CD4-positive, alpha-beta T cell treated with Interleukin-4 for 4 hours (primary cell): ENCODE data around the gene HRH3.

Experiments used
- DNase-seq: peaks from one replicate; pipeline ENCODE4 v3.0.0-alpha.2; 2020

The HRH3 gene

DNA sequence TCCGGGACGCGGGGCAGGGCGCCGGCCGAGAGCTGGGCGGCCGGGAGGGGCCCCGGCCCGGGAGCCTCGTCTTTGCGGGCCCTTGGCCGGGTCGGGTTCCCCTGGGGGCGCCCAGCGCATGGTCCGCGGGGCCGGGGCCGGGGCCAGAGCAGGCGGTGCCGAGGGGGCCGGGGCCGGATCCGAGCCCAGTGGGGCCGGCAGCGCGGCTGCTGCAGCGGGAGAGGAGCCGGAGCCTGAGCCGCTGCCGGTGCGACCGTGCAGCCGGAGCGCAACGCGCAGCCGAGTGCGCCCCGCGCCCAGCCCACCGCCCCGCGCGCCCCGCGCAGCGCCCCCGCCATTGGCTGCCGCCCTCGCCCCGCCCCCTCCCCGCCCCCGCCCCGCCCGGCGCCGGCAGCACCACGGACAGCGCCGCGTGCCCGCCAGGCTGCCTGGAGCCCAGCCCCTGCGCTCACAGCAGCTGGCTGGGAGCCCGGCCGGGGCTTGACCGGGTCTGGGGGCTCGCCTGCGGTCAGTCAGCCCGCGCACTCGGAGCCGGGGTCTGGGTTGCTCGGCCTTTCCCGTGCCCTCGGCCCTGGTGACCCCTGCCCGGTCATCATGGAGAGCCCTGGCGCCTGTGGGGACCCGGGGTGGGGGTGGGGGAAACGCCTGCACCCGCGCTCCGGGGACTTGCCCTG, at the start of gene HRH3:
Gene HRH3, minus strand, starts transcription at position 287 of the 674 bp plus-strand sequence. CDS start 308 bp downstream, outside the sequence.
- DNase-seq, result peak; percentile 20

DNA sequence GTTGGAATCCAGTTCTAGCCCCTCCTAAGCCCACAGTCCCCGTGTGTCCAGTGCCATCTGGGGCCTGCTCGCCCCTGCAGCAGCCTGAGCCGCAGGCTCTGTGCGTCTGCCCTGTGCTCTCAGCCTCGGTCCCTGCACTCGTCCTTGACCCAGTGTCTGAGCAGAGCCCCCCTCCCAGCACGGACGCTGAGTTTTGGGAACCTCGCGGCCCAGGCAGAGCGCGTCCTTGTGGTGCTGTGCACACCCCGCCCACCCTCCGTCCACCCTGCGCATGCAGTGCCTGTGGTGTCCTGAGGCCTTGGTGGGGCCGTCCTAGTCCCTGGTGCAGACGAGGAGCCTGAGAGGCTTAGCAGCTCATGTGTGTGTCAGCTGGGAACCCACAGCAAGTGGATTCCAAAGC, 49.8 kb upstream of the HRH3 start:
- no peak for DNase-seq

DNA sequence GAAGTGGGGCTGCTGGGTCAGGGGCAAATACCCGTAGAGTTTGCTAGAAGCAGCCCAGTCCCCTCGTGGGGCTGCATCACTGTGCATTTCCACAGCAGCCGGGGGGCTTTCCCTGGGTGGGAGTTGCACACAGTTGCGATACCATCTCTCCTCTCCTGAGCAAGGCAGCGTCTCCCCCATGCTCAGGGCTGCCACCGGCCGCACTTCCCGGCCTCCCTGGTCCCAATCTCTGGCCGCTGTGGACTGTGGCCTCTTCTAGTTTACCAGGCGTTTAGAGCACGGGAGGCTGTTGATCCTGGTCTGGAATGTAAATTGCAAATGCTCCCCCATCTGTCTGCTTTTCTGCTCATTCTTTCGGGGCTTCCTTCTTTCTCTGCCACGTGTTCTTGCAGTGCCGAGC, 49.3 kb upstream of the HRH3 start:
- no peak for DNase-seq

DNA sequence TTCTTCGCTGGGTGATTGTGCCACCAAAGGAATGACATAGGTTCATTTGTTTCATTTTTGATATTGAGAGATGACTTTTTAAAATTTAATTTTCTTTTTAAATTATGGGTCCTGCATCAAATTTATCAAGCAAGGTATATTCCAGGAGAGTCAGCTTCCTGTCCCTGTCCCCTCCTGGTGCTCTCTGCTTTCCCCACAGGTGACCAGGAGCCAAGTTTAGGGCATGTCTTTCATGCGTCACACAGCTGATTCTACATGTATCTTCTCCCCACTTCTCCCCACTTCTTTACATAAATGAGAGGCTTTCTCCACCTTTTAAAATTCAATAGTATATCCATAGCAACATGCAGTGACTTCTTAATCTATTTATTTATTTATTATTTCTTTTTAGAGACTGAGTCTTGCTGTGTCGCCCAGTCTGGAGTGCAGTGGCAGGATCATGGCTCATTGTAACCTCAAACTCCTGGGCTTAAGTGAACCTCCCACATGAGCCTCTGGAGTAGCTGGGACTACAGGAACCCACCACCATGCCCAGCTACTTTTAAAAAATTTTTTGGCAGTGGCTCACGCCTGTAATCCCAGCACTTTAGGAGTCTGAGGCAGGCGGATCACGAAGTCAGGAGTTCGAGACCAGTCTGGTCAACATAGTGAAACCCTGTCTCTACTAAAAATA, 48.3 kb upstream of the HRH3 start:
- no peak for DNase-seq

DNA sequence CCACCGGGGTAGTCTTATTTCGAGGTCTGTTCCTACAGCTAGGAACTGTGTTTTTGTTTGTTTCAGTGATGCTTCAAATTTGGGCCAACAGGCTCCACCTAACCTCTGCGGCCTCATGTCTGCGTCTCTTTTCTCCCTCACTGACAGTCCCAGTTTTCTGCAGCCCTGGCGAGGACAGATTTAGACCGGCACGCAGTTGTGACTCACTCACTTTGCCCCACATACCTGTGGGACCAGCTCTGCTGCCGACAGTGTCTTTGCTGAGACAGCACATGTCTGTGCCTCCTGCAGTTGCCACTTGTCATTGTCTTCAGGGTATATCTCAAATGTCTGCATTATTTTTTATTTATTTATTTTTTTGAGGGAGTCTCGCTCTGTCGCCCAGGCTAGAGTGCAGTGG, 47.5 kb upstream of the HRH3 start:
- DNase-seq, result no peak

DNA sequence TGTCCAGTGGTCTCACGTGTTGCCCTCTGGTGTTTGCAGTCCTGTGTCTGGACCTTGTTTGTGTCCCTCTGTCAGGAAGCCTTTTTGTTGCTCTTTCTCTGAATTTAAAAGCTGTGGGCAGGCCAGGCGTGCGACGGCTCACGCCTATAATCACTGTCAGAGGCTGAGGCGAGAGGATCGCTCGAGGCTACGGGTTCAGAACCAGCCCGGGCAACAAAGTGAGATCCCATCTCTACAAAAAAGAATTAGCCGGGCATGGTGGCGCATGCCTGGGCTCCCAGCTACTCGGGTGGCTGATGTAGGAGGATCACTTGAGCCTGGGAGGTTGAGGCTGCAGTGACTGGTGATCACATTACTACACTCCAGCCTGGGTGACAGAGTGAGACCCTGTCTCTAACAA, 46.8 kb upstream of the HRH3 start:
- DNase-seq, result no peak

DNA sequence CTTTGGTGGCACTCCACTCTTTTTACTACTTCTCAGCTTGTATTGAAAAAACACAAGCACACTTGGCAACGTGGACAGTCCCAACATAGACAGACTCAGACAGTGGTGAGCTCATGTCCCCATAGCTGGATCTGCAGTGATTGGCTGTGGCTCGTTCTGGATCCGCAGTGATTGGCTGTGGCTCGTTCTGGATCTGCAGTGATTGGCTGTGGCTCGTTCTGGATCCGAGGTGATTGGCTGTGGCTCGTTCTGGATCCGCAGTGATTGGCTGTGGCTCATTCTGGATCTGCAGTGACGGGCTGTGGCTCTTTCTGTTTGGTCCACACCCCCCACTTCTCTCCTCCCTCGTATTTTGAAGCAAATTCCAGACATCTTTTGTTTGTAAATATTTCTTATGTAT, 46.3 kb upstream of the HRH3 start:
- no peak for DNase-seq

DNA sequence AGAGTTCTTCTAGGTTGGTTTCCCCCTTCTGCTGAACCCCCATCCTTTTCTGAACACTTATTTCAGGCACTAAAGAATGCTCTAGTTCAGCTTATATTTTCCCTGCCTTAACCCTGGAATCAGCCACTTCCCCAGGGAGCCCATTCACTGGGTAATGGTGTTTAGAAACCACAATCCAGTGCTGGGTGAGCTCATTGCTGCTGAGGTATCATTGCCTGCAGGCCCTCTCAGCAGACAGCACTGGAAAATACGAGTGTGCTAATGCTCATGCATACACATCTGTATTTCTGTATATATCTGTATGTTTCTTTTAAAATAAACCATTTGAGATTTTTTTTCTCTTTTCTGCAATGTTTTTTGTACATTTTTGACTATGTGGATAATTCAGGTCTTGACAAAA, 45.3 kb upstream of the HRH3 start:
- DNase-seq, result no peak

DNA sequence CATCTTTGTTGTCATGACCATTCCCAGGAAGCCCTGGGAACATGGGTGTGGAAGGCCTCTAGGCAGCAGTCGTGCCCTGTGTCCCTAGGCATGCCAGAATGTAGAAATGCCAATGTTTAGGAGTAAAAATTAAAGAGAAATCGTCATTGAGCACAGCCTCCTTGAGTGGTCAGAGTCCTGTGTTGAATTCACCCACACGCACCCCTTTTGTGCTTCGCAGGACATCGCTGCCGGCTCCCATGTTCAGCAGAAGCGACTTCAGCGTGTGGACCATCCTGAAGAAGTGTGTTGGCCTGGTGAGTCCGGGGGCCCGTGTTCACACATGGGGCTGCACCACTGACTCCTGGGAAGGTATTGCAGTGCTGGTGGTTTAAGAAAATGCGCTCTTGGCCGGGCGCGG, 43.3 kb upstream of the HRH3 start:
- no peak for DNase-seq

DNA sequence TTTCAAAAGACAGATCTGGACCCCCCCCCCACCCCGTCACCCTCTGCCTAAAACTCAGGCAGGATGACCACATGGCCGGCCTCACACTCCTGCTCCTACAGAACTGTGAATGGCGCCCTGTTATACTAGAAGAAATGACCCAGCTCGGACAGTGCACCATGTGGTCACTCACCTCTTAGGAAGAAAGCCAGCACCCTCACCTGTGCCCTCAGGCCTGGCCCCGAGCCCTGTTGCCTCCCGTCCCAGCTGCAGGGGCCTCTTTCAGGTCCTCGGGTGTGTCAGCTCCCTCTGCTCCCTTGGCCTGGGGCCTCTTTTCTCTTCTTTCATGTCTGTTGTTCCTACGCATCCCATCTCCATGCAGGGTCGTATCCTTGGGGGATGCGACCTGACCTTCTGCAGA, 42.0 kb upstream of the HRH3 start:
- DNase-seq, result no peak

DNA sequence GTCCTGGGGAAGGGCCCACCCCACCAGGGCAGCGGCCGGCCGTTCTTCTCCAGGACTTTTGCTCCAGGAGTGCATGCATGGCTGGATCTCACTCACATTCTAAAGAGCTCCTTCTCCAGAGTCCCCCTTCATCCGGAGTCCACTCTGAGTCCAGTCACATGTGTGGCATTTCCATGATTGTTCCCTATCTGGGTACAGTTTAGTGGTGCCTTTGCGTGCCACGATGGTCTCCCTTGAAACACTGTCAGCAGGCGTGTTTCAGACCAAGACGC, 39.2 kb upstream of the HRH3 start:
- DNase-seq, result no peak

DNA sequence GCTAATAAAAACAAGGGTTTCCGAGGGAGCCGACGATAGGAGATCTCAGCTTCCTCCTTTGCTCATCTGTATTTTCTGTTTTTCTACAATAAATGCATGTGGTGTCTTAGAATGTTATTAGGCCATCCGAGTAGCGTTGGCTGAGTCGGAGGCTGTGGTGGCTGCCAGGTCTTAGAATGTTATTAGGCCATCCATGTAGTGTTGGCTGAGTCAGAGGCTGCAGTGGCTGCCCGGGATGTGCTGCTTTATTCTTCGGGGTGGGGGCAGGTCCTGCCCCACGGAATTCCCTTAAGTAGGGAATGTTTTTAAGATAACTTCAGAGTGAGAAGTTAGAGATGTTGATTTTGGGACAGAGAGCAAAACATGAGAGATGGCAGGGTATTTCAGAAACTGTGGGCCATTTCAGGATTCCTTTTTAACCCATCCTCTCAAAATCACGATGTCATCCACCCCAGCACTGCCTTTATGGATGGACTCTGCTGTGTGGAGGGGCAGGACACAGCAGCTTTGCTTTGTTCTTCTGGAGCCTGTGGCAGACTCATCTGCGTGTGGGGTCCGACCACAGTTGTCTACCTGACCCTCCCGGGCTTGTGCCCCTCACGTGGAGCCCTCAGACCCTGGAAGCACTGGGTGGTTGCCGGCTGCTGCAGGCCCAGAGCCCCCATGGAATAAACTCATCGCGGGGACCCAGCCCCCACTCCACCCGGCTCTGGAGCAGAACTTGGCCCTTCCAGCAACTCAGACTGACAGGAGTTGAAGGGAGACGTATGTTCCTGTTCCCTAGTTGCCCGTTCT, 38.6 kb upstream of the HRH3 start:
- DNase-seq, result no peak

DNA sequence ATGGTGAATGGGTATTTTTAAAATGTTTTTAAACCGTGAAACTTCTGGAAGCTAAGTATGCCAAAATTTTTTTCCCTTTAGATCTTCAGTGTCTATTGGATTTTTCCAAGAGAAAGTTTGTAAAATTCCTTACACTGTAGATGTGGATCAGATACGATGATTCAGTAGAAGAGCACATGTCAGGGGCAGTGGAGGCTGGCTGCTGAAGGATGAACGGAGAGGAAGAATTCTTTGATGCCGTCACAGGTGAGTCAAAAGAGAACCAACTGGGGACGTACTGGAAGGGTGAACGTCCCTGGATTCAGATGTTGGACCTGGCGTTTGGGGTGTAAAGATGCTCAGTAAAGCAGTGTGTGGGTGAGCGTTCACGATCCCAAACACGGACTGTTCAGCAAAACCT, 35.9 kb upstream of the HRH3 start:
- no peak for DNase-seq

DNA sequence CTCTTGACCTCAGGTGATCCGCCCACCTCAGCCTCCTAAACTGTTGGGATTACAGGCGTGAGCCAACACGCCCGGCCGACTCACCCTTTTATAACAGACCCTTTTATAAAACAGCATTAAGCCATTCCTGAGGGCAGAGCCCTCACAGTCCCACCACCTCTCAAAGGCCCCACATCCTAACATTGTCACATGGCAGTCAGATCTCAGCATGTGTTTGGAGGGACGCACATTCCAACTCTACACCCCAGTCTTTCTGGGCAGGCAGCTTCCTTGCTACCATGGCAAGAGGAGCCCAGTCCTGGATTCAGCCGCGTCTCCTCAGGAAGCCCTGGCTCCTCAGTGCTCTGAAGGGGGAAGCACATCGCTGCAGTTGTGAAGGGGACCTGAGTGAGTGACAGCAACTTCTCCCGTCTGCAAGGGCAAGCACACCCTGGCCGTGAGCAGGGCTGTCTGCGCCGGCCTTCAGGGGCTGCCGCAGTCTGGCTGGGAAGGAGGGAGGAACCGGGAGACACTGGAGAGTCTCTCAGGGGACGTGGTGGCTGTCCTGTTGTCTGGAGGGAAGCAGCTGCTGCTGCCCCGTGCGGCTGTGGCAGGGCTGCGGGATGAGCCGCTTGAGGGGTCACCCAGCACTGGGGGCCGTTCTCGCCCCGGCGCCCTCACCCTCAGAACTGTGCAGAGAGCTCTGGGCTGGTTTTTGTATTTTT, 34.1 kb upstream of the HRH3 start:
- DNase-seq, result no peak

DNA sequence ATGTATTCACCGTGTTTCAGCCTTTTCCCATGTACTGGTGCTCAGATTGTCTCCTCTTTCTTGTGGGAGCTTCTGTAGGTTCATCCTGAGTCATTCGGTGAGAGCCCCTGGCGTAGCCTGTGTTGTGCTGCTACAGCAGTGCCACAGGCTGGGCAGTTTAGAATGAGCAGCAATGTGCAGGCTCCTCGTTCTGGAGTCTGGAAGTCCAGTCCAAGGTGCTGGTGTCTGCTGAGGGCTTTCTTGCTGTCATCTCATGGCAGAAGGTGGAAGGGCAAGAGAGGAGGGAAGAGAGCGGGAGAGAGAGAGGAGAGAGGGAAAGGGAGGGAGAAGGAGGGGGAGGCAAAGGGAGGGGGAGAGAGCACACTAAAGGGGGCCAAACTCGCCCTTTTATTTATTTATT, 33.3 kb upstream of the HRH3 start:
- no peak for DNase-seq

DNA sequence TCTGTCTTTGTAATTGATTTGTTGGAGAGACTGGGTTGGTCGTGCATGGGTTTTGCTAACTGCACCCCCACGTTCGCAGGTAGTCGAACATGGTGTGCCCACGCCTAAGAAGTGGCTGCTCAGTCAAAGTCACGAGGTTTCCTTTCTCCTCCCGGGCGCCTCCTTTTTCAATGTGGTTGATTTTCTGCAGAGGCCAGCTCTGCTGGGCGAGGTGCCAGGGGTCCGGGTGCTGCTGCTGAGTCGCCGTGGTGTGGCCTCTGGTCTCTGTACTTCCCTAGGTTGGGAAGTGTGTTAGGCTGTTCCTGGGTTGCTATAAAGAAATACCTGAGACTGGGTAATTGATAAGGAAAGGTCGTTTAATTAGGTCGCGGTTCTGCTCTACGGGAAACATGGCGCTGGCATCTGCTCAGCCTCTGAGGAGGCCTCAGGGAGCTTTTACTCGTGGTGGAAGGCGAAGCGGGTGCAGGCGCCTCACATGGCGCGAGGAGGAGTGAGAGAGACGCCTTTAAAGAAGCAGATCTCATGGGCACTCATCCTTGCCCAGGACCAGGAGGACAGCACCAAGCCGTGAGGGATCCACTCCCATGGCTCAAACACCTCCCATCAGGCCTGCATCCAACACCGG, 32.4 kb upstream of the HRH3 start:
- DNase-seq, result no peak

DNA sequence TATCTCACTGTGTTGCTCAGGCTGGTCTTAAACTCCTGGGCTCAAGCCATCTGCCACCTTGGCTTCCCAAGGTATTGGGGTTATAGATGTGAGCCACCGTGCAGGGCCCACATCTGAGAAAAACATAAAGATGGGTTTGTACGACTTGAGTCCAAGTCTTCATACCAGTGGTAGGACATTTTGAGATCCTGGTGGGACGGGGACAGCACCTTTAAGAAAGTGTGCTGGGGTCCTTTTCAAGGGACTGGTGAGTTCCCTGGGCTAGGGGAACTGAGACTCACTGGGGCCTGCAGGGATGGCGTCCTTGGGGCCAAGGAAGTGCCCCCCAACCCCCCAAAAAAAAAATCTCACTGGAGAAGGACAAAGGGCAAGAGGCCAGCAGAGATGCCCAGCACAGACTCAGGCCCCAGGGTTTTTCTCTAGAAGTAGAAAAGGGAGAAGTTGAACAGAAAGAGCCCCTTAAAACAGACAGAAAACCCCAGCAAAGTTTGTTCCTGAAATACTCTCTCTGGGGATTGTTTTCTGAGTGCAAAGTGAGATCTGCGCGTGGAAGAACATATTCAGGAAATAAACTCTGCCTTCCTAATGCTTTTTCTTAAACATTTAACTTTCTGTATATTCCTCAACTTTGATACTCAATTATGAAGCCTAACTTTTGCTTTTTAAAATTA, 28.9 kb upstream of the HRH3 start:
- no peak for DNase-seq

DNA sequence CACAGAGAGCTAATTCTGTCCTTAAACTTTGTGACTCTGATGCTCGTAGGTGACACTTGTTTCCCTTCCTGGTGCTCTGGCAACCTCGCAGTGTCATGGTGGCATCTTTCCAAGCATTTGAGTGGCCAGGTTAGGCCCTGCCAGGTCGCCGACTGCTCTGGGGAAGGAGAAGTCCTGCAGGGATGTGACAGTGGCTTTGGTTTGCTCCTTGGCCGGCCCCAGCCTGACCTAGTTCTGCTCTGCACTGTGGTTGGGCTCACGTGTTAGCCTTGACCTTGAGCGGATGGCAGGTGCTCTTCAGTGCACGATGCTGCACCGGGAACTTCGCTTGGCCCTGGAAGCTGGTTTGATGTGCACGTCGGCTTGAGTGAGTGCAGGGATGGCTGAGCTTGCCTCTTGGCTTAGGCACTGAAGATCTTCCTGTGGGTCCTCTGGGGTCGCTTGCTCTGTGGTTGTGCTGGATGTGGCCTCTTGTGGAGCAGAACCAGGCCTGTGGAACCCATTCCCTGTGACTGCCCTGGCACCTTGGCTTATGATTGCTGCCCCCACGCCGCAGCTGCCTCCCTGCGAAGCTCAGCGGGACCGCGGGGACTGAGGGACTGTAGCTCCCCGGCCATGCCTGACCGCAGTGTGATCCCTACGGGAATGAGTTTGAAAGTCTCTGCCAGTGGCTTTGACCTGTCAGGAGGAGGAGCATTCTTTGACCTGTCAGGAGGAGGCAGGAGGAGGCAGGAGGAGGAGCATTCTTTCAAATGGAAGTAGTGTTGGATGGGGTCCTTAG, 27.0 kb upstream of the HRH3 start:
- no peak for DNase-seq

DNA sequence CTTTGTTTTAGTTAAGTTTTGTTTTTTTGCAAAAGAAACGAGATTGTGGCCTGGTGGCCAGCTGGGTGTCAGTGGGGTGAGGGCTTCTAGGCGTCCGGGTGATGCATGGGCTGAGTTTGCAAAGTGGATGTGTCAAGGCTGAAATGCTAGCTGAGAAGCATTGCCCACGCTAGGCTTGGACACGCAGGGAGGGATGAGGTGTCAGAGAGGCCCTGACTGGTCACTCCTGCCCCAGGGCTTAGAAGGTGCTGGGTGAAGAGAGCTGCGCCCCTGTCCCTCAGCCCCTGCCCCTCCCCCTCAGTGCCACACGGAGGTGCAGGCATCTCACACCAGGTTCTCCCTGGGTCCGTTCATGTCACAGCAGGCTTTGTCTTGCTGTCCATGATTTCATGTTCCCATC, 26.4 kb upstream of the HRH3 start:
- no peak for DNase-seq

DNA sequence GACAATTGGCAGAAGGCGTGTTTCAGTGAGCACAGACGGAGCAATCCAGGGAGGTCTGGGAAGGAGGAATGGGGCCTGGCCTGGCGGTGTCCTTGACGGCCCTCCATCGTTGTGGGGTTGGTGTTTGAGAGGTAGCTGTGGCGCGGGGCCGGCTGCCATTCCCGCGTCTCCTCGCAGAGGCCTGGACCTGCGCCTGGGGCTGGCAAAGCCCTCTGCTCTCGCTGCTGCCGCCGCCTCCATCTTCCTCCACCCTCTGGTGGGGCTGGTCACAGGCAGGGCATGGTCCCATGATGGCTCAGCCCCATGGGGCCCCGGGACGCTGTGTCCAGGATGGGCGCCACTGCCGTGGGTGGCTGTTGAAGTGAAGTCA, 25.8 kb upstream of the HRH3 start:
- DNase-seq, result no peak

DNA sequence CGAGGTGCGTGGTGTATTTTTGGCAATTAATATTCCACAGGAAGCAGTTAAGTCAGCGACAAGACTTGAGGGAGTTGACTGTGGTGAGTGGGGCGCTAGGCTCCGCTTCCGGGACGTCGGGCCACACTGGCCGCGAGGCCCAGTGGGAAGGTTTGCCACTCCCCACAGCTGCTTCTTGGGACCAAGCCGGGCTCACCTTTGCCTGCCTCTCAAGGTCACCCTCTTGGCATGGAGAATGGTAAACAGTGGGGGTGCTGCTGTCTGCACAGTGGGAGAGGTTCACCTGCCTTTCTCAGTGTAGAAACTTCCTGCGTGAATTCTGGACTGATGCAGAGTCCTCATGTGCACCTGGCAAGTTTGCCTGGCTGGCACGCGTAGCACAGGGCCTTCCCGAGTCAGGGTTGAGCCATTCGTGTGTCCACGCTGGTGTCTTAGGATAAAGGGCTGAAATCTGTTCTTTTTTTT, 24.6 kb upstream of the HRH3 start:
- no peak for DNase-seq
